NCI-H1930 (cell line): ENCODE data around the gene BLOC1S1.
A peak's percentile ranks its signal among the peaks of the same experiment; 100 is the strongest.

Source experiments
- DNase-seq, 2 experiments: peaks; one replicate each; lab custom pipeline; 2025; lab: John Stamatoyannopoulos, UW

Gene BLOC1S1

GRCh38 chr12:55711786-55712553, 3.9 kb upstream of the BLOC1S1 start:
- no peak for DNase-seq

GRCh38 chr12:55712700-55713415, 3.0 kb upstream of the BLOC1S1 start:
- DNase-seq, result no peak

- DNase-seq, result no peak
These were observed 2.1 kb upstream of the BLOC1S1 start for GRCh38 chr12:55713721-55714120.

GRCh38 chr12:55715169-55715764, 579 bp upstream of the BLOC1S1 start:
- DNase-seq, result no peak

- DNase-seq, result no peak
These were observed 724 bp downstream of the BLOC1S1 start for GRCh38 chr12:55716582-55716957.

- DNase-seq, result no peak
These were observed 1.5 kb downstream of the BLOC1S1 start for GRCh38 chr12:55717011-55718007.

- DNase-seq, result no peak
These were observed 2.2 kb downstream of the BLOC1S1 start for GRCh38 chr12:55718015-55718414.

GRCh38 chr12:55718624-55719275, 2.9 kb downstream of the BLOC1S1 start:
- no peak for DNase-seq

GRCh38 chr12:55719371-55719770, 3.5 kb downstream of the BLOC1S1 start:
- DNase-seq, result no peak

GRCh38 chr12:55720071-55720564, 4.3 kb downstream of the BLOC1S1 start, which contains the start of gene RDH5:
TSS of gene RDH5 (plus strand) at chr12:55720393. CDS start at chr12:55721185, 792 bp downstream.
- no peak for DNase-seq

- DNase-seq, result no peak
These were observed 5.1 kb downstream of the BLOC1S1 start for GRCh38 chr12:55720894-55721444.

- DNase-seq, result no peak
These were observed 5.9 kb downstream of the BLOC1S1 start for GRCh38 chr12:55721601-55722213.

GRCh38 chr12:55722948-55723347, 7.1 kb downstream of the BLOC1S1 start:
- DNase-seq, result no peak

- no peak for DNase-seq
These were observed 7.8 kb downstream of the BLOC1S1 start for GRCh38 chr12:55723516-55724225.

GRCh38 chr12:55724226-55724939, 8.5 kb downstream of the BLOC1S1 start:
- DNase-seq, result peak in 1 of 2 experiments; percentile 26

GRCh38 chr12:55724940-55725309, 9.1 kb downstream of the BLOC1S1 start:
- no peak for DNase-seq

- no peak for DNase-seq
These were observed 9.7 kb downstream of the BLOC1S1 start for GRCh38 chr12:55725556-55725955.

- DNase-seq, result no peak
These were observed 11.1 kb downstream of the BLOC1S1 start for GRCh38 chr12:55726971-55727370.

GRCh38 chr12:55727643-55728185, 11.9 kb downstream of the BLOC1S1 start:
- no peak for DNase-seq
